ENCODE results near the gene BDH1.
"Not testable (repeated sequence)": the region's sequence is repeated elsewhere in the genome, so short reads cannot be mapped to it uniquely, and the experiment has no call there.

GRCh38 chr3:197516890-197517606, 38.7 kb downstream of the BDH1 start:
- TF ChIP-seq, protein P1, sequence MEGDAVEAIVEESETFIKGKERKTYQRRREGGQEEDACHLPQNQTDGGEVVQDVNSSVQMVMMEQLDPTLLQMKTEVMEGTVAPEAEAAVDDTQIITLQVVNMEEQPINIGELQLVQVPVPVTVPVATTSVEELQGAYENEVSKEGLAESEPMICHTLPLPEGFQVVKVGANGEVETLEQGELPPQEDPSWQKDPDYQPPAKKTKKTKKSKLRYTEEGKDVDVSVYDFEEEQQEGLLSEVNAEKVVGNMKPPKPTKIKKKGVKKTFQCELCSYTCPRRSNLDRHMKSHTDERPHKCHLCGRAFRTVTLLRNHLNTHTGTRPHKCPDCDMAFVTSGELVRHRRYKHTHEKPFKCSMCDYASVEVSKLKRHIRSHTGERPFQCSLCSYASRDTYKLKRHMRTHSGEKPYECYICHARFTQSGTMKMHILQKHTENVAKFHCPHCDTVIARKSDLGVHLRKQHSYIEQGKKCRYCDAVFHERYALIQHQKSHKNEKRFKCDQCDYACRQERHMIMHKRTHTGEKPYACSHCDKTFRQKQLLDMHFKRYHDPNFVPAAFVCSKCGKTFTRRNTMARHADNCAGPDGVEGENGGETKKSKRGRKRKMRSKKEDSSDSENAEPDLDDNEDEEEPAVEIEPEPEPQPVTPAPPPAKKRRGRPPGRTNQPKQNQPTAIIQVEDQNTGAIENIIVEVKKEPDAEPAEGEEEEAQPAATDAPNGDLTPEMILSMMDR (IDR thresholded peaks at IDR 0.05; ENCODE audit: poor library complexity) = not testable (repeated sequence)
- not testable (repeated sequence) for TF ChIP-seq EZH2 (IDR thresholded peaks at IDR 0.05; ENCODE audit: borderline replicate concordance); EZH2phosphoT487 (IDR thresholded peaks at IDR 0.05; ENCODE audit: low read depth, severe bottlenecking, unreplicated experiment)

Data from hepatocyte (in vitro differentiated cells).